ENCODE data around the gene TTLL3.

DNA sequence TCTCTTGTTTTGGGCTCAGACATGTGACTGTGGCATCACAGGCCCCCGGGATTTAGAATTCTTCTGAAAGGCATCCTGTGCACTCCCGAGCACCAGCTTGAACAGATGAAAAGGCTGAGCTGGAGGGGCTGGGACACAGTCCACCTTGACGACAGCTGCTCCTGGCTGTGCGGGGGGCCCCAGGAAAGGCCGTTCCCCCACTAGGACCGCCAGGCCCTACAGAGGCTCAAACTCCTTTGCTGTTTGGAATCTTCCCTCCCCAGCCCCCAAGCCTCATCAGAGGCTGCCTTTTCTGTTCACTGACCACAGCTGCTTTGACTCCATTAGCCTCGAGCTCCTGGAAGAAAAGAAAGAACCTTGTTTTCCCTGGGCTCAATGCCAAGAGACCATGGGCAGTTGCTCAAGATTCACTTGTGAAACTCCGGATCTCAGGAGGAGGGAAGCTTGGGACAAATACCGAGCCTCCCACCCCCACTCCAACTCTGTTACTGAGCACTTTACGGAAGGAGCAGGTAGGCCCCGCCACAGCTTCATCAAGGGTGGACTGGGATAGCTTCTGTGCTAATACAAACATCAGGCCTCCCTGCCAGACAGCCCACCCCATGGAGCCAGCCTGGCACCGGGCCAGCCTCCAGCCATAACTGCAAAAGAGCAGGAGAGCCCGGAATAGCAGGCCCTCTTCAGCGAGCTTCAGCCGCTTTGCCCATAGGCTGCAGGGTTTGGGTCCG, 54.3 kb downstream of the TTLL3 start:
- TF ChIP-seq TAF1 (IDR thresholded peaks at IDR 0.05; ENCODE audit: borderline replicate concordance, insufficient read depth, low read length), result no peak
- TF ChIP-seq POLR2AphosphoS5 (IDR thresholded peaks at IDR 0.05; ENCODE audit: low read depth, low read length), result no peak
